ENCODE measurements around the gene C14orf132. TPM values are rescaled to one million over a fixed set of nuclear protein-coding genes. Genes with fewer than 3 reads are reported as not detected.

Gene C14orf132
- total and polyA plus RNA-seq, 2 donors (not counting 1 experiment from before 2014, with no cell fraction given) = 12.1 to 48.6 TPM

DNA sequence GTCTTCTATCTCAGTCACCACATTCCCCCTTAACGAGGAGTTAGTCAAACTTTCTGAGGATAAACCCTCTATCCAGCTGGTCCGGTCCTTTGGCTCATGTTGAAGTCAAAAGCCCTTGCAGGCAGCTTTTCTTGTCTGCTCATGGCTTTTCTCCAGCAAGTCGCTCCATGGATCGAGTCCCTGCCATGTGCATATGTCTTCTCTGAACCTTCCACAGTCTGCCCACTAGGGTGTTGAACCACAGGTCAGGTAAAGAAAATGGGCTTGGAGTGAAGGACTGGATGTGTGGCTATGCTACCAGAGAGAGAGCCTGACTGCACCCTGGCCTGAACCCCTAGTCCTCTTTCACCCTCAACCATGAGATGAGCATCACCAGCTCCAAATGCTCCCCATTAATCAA, 22.8 kb downstream of the C14orf132 start:
- no peaks in the 10 kb centered on the region for H4K20me1 ChIP-seq (ENCODE audit: control insufficient read depth, extremely low read depth, insufficient read depth, low read length)
- H2AFZ ChIP-seq (ENCODE audit: low read length) = no peak overlapping the region
- H3K9ac ChIP-seq (ENCODE audit: insufficient read depth, low read length) = no peak overlapping the region
- no peak overlapping the region for H3K4me3 ChIP-seq (replicated peaks in 1 of 4; ENCODE audit: control extremely low read depth in 1 of 4, insufficient read depth in 1 of 4, low read depth in 3 of 4, low read length in 4 of 4)
- H3K27ac ChIP-seq (ENCODE audit: insufficient read depth, low read length) = no peak overlapping the region
- no peaks in the 10 kb centered on the region for H3K9me3 ChIP-seq (ENCODE audit: control insufficient read depth, insufficient read depth, low read depth, low read length)
- H3K27me3 ChIP-seq (ENCODE audit: control insufficient read depth, insufficient read depth, low read length) = no peaks in the 10 kb centered on the region
- no peak overlapping the region for H3K4me2 ChIP-seq (ENCODE audit: extremely low read depth, insufficient read depth, low read length)
- DNase-seq (ENCODE audit: low read depth in 2 of 2) = no peak
- no peaks in the 10 kb centered on the region for H3K4me1 ChIP-seq (ENCODE audit: control insufficient read depth, extremely low read depth, insufficient read depth, low read length)
- H3K36me3 ChIP-seq (ENCODE audit: control insufficient read depth, insufficient read depth, low read length) = no peaks in the 10 kb centered on the region
- TF ChIP-seq EZH2 (IDR thresholded peaks at IDR 0.05; ENCODE audit: low read length, missing control alignments) = no peak
- TF ChIP-seq, protein P1, sequence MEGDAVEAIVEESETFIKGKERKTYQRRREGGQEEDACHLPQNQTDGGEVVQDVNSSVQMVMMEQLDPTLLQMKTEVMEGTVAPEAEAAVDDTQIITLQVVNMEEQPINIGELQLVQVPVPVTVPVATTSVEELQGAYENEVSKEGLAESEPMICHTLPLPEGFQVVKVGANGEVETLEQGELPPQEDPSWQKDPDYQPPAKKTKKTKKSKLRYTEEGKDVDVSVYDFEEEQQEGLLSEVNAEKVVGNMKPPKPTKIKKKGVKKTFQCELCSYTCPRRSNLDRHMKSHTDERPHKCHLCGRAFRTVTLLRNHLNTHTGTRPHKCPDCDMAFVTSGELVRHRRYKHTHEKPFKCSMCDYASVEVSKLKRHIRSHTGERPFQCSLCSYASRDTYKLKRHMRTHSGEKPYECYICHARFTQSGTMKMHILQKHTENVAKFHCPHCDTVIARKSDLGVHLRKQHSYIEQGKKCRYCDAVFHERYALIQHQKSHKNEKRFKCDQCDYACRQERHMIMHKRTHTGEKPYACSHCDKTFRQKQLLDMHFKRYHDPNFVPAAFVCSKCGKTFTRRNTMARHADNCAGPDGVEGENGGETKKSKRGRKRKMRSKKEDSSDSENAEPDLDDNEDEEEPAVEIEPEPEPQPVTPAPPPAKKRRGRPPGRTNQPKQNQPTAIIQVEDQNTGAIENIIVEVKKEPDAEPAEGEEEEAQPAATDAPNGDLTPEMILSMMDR (conservative IDR thresholded peaks at IDR 0.05 in 1 of 2, IDR thresholded peaks at IDR 0.05 in 1 of 2; ENCODE audit: low read depth in 1 of 2, low read length in 2 of 2) = no peak
- H3K79me2 ChIP-seq (ENCODE audit: control insufficient read depth, insufficient read depth, low read length) = no peaks in the 10 kb centered on the region

DNA sequence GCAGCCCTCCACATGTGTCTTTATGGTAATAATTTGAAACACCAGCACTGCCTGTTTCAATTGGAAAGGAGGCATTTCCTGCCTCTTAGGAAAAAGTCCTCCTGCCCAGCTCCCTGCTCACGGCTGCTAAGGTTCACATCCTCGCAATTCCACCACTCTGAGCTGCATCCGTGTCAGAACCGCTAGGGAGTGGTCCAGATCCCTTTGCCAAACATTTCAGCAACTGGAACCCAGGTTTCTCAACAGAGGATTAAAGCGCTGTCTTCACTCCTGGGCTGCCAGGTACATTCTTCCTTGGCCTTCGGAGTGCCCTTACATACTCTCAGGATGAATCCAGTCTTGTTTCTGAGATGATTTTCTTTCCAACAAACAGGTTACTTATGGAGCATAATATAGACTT, 23.3 kb downstream of the C14orf132 start:
- Histone ChIP-seq H3K27me3 (ENCODE audit: control insufficient read depth, insufficient read depth, low read length) (no peaks in the 10 kb centered on the region), H3K27ac (ENCODE audit: insufficient read depth, low read length) (no peak overlapping the region), H3K79me2 (ENCODE audit: control insufficient read depth, insufficient read depth, low read length) (no peaks in the 10 kb centered on the region), H3K36me3 (ENCODE audit: control insufficient read depth, insufficient read depth, low read length) (no peaks in the 10 kb centered on the region), H3K4me3 (replicated peaks in 1 of 4; ENCODE audit: control extremely low read depth in 1 of 4, insufficient read depth in 1 of 4, low read depth in 3 of 4, low read length in 4 of 4) (no peak overlapping the region), H2AFZ (ENCODE audit: low read length) (no peak overlapping the region), H3K9me3 (ENCODE audit: control insufficient read depth, insufficient read depth, low read depth, low read length) (no peaks in the 10 kb centered on the region), H3K9ac (ENCODE audit: insufficient read depth, low read length) (no peak overlapping the region), H4K20me1 (ENCODE audit: control insufficient read depth, extremely low read depth, insufficient read depth, low read length) (no peaks in the 10 kb centered on the region), H3K4me2 (ENCODE audit: extremely low read depth, insufficient read depth, low read length) (no peak overlapping the region), H3K4me1 (ENCODE audit: control insufficient read depth, extremely low read depth, insufficient read depth, low read length) (no peaks in the 10 kb centered on the region)
- TF ChIP-seq, protein P1 (conservative IDR thresholded peaks at IDR 0.05 in 1 of 2, IDR thresholded peaks at IDR 0.05 in 1 of 2; ENCODE audit: low read depth in 1 of 2, low read length in 2 of 2) = no peak
- TF ChIP-seq EZH2 (IDR thresholded peaks at IDR 0.05; ENCODE audit: low read length, missing control alignments) = no peak
- no peak for DNase-seq (ENCODE audit: low read depth in 2 of 2)

DNA sequence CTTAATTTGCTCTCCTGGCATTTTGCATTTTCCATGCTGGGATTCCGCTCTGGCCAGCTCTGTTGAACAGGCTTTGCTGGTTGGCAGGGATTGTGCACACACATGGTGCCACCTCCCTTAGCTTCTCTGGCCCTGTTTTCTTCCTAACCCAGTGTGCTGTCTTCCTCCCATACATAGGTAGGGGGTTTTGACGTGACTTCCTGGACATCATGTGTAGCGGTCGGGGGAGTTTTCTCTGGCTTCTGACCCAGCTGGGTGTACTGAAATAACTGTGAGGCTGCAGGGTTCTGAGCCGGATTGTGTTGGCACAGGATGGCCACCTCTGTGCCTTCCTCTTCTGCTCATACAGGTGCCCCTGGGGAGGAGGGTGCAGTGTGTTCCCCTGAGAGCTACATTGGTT, 25.7 kb downstream of the C14orf132 start:
- no peak for DNase-seq (ENCODE audit: low read depth in 2 of 2)
- Histone ChIP-seq H3K79me2 (ENCODE audit: control insufficient read depth, insufficient read depth, low read length) (no peaks in the 10 kb centered on the region), H3K4me1 (ENCODE audit: control insufficient read depth, extremely low read depth, insufficient read depth, low read length) (no peaks in the 10 kb centered on the region), H3K27ac (ENCODE audit: insufficient read depth, low read length) (no peak overlapping the region), H3K27me3 (ENCODE audit: control insufficient read depth, insufficient read depth, low read length) (no peaks in the 10 kb centered on the region), H3K36me3 (ENCODE audit: control insufficient read depth, insufficient read depth, low read length) (no peaks in the 10 kb centered on the region), H2AFZ (ENCODE audit: low read length) (no peak overlapping the region), H4K20me1 (ENCODE audit: control insufficient read depth, extremely low read depth, insufficient read depth, low read length) (no peaks in the 10 kb centered on the region), H3K4me3 (replicated peaks in 1 of 4; ENCODE audit: control extremely low read depth in 1 of 4, insufficient read depth in 1 of 4, low read depth in 3 of 4, low read length in 4 of 4) (no peak overlapping the region), H3K9ac (ENCODE audit: insufficient read depth, low read length) (no peak overlapping the region), H3K9me3 (ENCODE audit: control insufficient read depth, insufficient read depth, low read depth, low read length) (no peaks in the 10 kb centered on the region), H3K4me2 (ENCODE audit: extremely low read depth, insufficient read depth, low read length) (no peak overlapping the region)
- TF ChIP-seq, protein P1 (conservative IDR thresholded peaks at IDR 0.05 in 1 of 2, IDR thresholded peaks at IDR 0.05 in 1 of 2; ENCODE audit: low read depth in 1 of 2, low read length in 2 of 2) = no peak
- no peak for TF ChIP-seq EZH2 (IDR thresholded peaks at IDR 0.05; ENCODE audit: low read length, missing control alignments)
